GM19099 (cell line): ENCODE results near the gene DDX59.

ENCODE experiments used
- POLR2A ChIP-seq: IDR thresholded peaks from 3 replicates; pipeline ENCODE4 v1.6.1; 2011; ENCODE audit warnings: low read depth; ENCODE audit not compliant: insufficient read length; ENCODE audit errors: extremely low read depth

DDX59 gene

GRCh38 chr1:200669314-200670241, at the start of gene DDX59:
Gene DDX59, minus strand, starts transcription at chr1:200669907. Its CDS starts 3,167 bp downstream, at chr1:200666740.
- TF ChIP-seq POLR2A = peak; percentile 83

DNA sequence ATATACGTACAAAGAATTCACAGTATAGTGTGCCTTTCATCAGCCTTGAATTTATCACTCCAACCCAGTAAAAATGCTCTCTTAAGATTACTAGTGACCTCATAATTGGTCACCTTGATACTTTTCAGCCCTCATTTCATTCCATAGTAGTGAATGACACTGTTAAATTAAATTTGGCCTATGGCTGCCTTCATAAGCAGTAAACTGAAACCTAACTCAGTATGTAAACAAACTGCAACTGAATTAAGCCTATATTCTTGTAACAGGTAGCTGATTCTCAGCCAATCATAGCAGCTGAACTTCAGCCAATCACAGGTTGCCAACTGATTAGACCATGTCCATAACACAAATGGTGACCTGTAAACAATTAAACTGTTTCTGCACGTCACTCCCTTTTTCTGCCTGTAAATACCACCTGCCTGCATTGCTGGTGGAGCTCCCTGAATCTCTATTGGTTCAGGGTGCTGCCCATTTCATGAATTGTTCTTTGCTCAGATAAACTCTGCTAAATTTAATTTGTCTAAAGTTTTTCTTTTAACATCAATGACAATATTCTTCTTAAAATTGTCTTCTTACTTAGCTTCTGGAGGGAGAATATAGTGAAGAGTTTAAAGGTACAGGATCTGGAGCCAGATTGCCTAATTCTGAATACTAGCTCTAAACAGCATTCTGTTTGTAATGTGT, 44.9 kb upstream of the DDX59 start:
- no peak for TF ChIP-seq POLR2A

GRCh38 chr1:200710166-200710565, 40.5 kb upstream of the DDX59 start:
- TF ChIP-seq POLR2A = no peak

DNA sequence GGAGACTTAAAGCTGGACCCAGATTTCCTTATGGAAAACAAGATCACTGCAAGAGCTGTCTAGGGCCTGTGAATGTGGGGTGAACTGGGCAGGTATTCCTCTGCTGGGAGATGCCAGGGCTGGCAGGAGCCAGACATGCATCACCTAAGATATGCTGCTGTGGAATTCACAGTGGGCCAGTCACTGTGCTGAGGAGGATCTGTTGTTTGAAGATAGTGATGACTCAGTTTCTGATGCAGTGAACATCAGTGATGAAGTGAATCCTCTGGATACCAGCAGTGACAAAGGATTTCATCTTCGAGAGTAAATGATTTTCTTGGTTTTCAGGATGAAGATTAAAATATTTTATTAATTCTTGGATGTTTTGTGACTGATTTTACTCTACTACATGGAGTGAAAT, 39.1 kb upstream of the DDX59 start:
- TF ChIP-seq POLR2A = no peak

DNA sequence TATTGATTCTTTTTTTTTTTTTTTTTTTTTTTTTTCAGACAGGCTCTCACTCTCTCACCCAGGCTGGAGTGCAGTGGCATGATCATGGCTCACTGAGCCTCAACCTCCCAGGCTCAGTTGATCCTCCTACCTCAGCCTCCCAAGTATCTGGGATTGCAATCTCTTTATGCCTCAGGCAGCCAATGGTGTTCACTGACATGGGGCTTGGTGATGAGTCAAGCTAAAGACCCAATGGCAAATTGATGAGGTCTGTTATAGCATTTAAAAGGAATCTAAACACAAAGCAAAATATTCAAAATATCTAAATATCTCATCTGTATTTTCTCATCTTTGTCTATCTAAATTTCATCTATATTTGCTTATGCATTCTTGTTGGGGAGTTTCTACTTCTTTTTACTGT, 38.5 kb upstream of the DDX59 start:
- TF ChIP-seq POLR2A = no peak

DNA sequence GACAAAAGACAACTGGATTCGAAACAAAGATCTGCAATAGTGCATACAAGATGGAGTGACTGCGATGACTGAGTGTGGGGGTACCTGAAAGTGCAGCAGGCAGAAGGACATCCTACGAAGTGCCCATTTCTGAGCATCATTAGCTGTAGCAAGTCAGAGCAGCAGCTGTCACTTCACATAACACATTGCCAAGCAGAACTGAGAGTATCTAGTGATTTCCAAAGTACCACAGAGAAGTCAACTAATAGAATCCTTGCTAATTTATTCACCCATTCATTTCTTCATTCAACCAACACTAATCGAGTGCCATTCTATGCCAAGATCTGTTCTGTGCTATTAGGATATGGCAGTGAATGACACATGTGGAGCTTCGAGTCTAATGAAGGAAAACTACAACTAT, 37.4 kb upstream of the DDX59 start:
- no peak for TF ChIP-seq POLR2A

GRCh38 chr1:200706111-200706814, 36.6 kb upstream of the DDX59 start:
- no peak for TF ChIP-seq POLR2A

GRCh38 chr1:200704986-200705500, 35.3 kb upstream of the DDX59 start:
- no peak for TF ChIP-seq POLR2A

- no peak for TF ChIP-seq POLR2A
Measured at GRCh38 chr1:200699871-200700270, 30.2 kb upstream of the DDX59 start.

- TF ChIP-seq POLR2A = no peak
Measured at GRCh38 chr1:200694738-200695137, 25.0 kb upstream of the DDX59 start.

- TF ChIP-seq POLR2A = no peak
Measured at GRCh38 chr1:200693327-200693726, 23.6 kb upstream of the DDX59 start.

- TF ChIP-seq POLR2A = no peak
Measured at GRCh38 chr1:200692316-200692715, 22.6 kb upstream of the DDX59 start.

DNA sequence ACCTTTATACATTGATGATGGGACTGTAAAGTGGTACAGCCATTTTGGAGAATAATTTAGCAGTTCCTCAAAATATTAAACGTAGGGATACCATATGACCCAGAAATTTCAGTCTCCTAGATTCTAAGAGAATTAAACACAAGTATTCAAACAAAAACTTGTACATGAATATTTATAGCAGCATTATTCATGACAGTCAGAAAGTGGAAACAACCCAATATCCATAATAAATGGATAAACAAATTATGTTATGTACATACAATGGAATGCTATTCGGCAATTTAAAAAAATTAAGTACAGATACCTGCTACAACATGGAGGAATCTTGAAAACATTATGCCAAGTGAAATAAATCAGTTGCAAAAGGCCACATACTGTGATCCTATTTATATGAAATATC, 16.9 kb upstream of the DDX59 start:
- no peak for TF ChIP-seq POLR2A

DNA sequence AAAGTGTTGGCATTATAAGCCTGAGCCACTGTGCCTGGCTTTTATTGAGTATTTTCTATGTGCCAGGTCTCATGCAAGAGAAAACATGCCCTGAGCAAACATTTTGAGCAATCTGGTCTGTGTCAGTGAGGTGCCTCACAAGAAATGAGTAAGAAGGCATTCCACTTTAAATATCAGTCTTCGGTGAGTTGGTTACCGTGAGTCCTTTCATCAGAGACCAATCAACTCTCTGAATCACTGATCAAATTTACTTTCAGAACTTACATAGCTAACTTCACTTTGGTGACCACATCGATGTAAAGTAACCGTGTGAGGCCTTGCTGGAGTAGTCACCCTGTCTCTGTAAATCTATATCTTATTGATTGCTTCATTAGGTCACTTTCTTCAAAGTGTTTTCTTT, 14.3 kb upstream of the DDX59 start:
- no peak for TF ChIP-seq POLR2A

- TF ChIP-seq POLR2A = no peak
Measured at GRCh38 chr1:200683298-200683697, 13.6 kb upstream of the DDX59 start.

DNA sequence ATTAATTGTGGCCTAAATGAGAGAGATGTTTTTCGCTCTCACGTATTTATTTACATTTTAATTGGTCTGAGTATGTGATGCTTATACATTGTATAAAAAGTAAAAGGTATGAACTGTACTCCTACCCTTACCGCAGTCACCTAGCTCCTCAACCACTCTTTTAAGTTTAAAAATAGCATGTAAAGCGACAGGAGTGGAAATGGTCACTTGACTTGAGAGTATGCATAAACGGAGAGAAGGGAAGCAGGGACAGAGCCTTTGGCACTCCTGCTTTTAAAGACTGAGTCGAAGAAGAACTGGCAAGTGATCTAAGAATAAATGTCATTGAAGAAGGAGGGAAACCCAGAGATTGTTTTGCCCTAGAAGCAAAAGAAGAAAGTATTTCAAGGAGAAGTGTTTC, 11.5 kb upstream of the DDX59 start:
- TF ChIP-seq POLR2A = no peak

DNA sequence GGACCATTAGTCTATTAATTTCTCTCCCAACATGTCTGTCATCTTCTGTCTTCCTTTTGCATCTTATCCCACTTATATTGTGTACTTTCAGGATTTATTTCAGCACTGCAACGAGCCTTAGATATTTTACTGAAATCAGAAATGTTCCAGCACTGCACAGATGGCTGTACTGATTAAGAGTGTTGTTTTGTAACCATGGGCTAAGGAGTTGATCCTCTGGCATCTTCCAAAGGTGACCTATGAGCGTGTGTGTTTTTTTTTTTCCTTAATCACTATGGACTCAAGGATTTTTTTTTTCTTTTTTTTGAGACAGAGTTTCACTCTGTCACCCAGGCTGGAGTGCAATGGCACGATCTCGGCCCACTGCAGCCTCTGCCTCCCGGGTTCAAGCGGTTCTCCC, 7.1 kb upstream of the DDX59 start:
- TF ChIP-seq POLR2A = no peak
